OCI-LY1 (cell line): Measurements from ENCODE around the gene TNN.

ENCODE experiments used
- CTCF ChIP-seq: fragments of 200-600 bp; sonication (generic), shearing (Covaris generic); IDR thresholded peaks from 2 replicates; pipeline ENCODE4 v1.5.1; 2017; ENCODE audit warnings: mild to moderate bottlenecking, antibody characterized with exemption, low read length, moderate library complexity, mixed read lengths
- EZH2 ChIP-seq: fragments of 200-600 bp; sonication (generic), shearing (Covaris generic); IDR thresholded peaks from 2 replicates; pipeline ENCODE4 v1.8.0; 2017; ENCODE audit warnings: borderline replicate concordance, mixed run types, mild to moderate bottlenecking, antibody characterized with exemption, low read length, moderate library complexity, mixed read lengths

- TF ChIP-seq CTCF (no peak), EZH2 (no peak)
These were observed 69.7 kb downstream of the TNN start for GRCh38 chr1:175137369-175137768.
